GM18870 (cell line): ENCODE data around the gene P3R3URF.

Source experiments
- ATAC-seq: cut with Tn5 transposase; IDR thresholded peaks from one replicate; pipeline ENCODE4 v1.9.1; 2021; ENCODE audit warnings: moderate library complexity; ENCODE audit not compliant: unreplicated experiment

P3R3URF gene

DNA sequence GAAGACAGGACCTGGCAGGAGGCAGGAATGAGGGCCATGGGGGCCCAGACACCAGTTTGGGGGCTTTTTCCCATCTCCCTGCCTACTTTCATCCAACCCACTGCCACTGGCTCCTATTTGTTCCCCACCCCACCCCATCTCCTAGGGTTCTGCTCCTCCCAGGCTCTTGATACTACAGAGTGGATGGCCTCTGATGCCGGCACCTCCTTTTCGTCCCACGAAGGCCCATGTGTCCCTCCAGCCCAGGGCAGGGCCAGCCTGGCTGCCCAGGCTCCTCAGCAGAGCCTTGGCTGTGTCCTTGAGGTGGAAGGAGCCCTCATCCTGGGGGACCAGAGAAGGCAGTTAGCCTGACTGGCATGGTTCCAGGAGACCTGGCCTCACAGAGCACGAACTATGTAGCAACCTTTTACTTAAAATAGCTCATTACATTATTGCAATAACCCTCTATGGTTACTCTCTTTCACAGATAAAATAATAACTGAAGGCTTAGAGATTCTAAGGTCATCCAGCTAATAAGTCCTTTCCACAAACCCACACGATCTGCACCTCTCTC is 18.4 kb upstream of the P3R3URF start:
- no peak for ATAC-seq

DNA sequence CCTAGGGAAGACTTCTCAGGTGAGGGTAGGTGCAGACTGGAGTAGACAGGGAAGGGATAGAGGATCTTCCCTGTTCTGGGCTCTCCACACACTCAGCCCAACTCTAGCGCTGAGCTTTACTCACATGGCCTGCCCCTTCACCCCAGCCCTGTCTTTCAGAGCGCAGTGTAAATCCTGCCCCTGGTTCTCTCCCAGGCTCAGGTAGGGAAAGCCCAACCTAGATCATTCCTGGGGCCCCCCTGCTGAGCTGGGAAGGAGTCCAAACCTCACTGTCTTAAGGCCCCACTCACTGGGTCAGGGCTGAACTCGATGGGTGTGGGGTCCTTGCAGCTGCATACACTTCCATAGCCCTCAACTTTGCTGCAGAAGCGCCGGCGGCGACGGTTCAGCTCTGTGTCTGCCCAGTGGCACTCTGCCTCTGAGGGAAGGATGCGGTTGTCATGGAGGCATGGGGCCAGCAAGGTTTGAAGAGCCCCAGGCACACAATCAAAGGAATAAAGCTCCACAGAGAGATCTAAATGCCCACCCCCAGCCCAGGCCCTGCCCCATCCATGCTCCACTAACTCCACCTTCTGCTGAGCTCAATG is 17.8 kb upstream of the P3R3URF start:
- no peak for ATAC-seq

DNA sequence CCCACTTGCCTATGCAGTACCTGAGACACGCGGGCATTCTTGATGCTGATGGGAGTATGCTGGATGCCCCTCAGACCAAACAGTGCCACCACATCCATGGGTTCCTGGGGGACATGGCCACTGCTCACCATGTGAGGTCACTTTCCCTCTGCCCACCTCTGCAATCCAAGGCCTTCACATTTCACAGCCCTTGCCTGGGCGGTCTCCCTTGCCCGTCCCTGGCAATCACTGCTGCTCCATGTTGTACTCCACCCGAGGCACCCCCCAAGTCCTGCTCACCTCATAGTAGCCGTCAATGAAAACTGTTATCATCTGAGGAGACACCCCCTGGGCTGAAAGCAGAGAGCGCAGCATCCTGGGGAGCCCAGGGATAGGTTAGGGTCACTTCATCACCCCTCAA is 17.0 kb upstream of the P3R3URF start:
- ATAC-seq: no peak

DNA sequence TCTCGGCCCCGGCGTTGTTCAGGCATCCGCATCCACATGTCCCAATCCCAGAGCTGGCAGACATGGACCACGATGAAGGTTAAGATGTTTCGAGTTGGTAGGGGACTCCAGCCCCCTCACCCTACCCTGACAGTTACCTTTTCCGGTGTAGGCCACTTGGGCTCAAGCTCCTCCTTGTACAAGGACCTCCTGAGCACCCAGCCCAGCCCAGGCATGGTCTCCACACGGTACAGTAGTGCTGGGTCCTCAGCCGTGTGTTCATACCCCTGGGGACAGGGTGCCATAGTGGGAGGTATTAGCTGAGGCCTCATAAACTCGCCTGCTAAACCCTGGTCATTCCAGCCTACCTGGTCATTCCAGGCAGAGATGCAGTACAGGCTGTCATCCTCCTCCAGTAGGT is 15.9 kb upstream of the P3R3URF start:
- ATAC-seq: no peak

DNA sequence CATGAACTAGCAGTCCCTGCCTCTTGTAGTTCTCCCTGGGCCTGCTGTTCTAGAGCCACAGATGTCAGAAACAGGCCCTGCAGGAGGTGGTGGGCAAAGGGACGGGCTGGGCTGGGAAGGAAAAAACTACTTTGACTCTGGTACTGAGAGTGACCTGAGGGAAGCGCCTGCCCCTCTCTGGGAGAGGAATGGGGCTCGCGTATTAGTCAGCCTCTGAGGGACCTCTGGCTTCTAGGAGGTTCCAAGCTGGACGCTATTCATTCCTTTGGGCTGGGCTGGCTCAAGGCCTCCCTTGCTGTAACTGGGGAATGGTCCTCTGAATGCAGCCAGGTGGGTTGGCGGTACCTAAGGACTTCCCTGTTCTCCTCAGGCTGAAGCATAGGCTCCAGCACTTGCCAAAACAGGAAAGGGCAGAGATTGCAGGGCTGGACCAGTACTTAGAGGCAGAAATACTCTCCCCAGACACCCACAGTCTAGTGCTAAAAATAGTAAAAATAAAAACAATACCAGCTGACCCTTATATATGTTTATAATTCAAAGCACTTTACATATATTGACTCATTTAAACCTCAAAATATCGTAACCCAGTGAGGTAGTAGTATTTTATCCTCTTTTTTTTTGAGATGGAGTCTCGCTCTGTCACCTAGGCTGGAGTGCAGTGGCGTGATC is 14.9 kb upstream of the P3R3URF start:
- no peak for ATAC-seq

DNA sequence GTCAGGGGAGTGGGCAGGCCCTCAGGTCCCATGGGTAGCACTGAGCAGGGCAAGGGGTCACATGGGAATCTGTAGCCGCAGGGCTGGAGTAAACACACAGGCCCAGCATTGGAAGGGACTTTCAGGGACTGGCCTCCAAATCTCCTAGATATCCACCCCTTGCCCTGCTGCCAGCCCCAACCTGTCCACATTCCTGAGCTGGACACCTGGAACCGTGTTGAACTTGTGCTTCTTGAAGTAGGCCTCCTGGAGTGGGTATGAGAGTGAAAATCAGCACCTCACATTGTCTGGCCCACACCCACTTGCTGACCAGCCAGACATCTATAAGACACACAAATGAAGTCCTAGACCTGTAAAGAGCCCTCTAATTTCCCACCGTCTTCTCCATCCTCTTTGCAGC is 14.3 kb upstream of the P3R3URF start:
- no peak for ATAC-seq

- no peak for ATAC-seq
Observed at GRCh38 chr1:46188295-46189030, 12.2 kb upstream of the P3R3URF start.

GRCh38 chr1:46187106-46187869 is 11.0 kb upstream of the P3R3URF start:
- ATAC-seq: no peak

- ATAC-seq: no peak
Observed at GRCh38 chr1:46186076-46186475, 9.8 kb upstream of the P3R3URF start.

DNA sequence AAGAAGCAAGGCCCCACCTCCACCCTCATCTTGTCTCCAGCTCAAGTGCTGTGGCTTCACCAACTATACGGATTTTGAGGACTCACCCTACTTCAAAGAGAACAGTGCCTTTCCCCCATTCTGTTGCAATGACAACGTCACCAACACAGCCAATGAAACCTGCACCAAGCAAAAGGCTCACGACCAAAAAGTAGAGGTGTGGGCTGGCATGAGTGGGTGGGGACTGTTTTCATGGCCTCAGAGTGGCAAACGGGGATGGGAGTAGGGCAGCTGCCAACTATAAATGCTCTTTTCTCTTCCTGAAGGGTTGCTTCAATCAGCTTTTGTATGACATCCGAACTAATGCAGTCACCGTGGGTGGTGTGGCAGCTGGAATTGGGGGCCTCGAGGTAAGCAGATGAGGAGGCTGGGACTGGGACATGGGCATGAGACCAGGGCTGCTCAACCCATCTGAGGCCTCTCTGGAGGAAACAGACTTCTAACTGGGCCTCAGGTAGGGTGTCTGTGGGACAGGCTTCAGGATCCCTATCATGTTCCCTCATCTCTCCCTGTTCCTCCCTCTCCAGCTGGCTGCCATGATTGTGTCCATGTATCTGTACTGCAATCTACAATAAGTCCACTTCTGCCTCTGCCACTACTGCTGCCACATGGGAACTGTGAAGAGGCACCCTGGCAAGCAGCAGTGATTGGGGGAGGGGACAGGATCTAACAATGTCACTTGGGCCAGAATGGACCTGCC is 8.8 kb upstream of the P3R3URF start:
- no peak for ATAC-seq

- no peak for ATAC-seq
Observed at GRCh38 chr1:46183926-46184557, 7.8 kb upstream of the P3R3URF start.

DNA sequence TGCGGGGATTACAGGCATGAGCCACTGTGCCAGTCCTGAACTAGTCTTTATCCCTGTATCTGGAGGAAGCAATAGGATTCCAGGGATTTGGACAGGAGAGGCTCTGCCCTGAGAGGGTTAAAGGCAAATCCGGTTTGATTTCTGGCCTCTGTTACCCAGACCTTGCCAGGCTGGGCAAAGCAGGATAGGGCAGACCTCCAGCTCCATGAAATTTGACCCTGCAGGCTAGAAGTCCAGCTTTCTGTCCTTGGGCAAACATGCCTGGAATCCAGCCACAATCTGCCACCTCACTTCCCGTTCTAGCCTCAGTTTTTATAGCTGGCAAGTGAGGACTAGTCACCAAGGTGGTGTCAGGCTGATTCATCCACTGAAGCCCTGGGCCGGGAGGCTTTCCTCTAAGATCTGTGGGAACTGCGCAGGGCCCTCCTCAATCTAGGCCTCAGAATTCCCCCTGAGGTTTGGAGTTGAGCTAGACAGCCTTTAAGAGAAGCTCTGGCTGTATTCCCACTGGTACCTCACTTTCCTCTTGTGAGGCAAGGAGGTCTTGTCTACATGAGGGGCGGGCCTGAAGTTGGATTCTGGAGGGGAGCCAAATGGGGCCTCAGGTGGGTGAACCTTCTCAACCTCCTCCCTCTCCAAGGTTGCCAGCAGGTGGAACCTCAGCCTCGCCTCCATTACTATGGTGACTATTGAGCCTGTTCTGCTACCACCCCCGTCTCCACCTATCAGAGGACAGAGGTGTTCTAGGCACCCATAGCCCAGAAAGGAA is 7.0 kb upstream of the P3R3URF start:
- ATAC-seq: no peak

DNA sequence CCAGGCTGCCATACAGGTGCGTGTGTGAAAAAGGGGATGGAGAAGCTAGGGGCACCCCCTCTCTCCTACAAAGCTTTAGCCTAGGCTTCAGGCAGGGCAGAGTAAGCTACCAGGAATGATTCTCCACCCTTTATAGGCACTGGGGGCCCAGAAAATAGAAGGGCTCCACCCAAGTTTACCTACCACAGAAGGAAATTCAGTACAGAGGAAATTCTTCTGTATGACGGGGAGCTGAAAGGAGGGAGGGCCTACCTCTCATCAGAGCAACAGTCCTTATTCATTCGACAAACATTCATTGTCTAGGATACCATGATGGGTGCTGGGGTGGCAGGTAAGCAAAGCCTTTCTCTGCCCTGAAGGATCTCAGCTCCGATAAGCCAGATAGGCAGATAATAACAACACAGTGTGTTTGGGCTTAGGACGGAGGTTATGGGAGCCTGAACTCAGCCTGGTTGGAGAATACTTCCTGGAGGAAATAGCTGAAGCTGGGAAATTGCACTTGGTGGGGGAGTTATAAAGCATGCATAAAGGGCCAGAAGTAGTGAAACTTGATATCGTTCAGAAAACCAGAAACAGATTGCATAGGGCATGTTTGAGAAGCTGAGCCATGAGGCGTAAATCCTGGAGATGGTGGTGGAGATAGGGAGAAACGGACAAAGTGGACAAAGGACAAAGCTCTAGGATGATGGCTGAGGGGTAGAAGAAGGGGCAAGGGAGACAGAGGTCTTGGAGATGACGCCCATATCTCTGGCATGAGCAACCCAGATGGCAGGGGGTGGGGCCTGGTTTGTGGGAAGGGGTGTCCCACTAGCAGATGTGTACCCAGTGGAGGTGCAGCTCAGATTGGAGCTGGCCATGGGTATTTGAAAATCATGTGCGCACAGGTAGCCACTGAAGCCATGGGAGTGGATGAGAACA is 5.3 kb upstream of the P3R3URF start:
- ATAC-seq: no peak

GRCh38 chr1:46180082-46180616 is 3.9 kb upstream of the P3R3URF start:
- ATAC-seq: no peak

GRCh38 chr1:46179138-46180081 is 3.1 kb upstream of the P3R3URF start:
- no peak for ATAC-seq

- no peak for ATAC-seq
Observed at GRCh38 chr1:46175243-46175642, 1.0 kb downstream of the P3R3URF start.
